Measurements from ENCODE around the gene KCNH2. TPM values are rescaled to one million over a fixed set of nuclear protein-coding genes. Genes with fewer than 3 reads are reported as not detected.

Gene KCNH2
- polyA plus RNA-seq, 1 of the 3 experiments (the other 2 are of a cell fraction), result 2.2 TPM

DNA sequence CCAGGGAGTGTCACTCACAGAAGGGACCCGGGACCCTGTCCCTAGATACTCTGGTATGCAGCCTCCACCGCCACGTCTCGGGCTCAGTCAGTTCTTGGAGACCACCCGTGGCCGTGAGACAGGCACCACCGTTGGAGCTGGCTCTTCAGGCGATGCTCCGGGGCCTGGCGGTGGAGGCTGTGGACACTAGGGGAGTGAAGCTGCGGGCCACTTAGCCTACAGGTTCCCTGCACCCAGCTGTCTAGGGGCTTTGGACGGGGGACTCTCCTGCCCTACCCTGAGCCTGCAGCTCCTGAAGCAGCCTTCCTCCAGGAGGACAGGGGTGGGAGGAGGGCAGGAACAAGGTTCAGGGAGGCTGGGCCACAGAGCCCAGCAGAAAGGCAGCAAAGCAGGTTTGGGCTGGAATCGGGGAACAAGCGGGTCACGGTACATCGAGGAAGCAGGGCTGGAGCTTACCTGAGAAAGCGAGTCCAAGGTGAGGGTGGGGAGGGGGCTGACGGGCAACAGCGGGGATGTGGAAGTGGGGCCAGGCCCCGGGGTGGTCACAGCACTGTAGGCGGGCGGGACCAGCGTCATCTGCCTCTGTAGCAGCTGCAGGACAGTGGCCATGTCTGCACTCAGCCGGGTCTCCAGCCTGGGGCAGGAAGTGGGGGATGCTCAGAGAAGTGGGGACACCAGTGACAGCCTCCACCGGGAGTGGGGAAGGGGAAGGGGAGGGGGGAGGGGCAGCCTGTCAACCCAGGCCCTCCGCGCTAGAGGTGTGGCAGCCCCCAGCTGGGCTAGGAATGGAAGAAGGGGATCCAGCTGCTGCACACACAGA lies 31.5 kb downstream of the KCNH2 start:
- CTCF ChIA-PET, result interaction anchor here (0.5 to 6.6 kb wide), 17 partner anchors 9 to 168 kb away, joined by 3 to 84 read pairs (median 9); no protein-coding TSS in a partner anchor
- no peaks in the 10 kb centered on the region for H3K9me3 ChIP-seq

More for the DNA sequence above, 31.5 kb downstream of the KCNH2 start:
- peak; percentile 66 for DNase-seq
- no peaks in the 10 kb centered on the region for H3K27me3 ChIP-seq (ENCODE audit: insufficient read depth)
- no peak for TF ChIP-seq REST (IDR thresholded peaks at IDR 0.05; ENCODE audit: low read depth, low read length)
- TF ChIP-seq FOSL2 (IDR thresholded peaks at IDR 0.05; ENCODE audit: borderline replicate concordance, low read depth), result no peak
- no peak for TF ChIP-seq NRF1 (IDR thresholded peaks at IDR 0.05; ENCODE audit: low read depth, low read length)
- TF ChIP-seq CHD2 (IDR thresholded peaks at IDR 0.05; ENCODE audit: low read length, partially characterized antibody), result no peak
- TF ChIP-seq EZH2phosphoT487 (IDR thresholded peaks at IDR 0.05; ENCODE audit: borderline replicate concordance, low read depth), result no peak
- no peak for TF ChIP-seq YY1 (IDR thresholded peaks at IDR 0.05; ENCODE audit: low read depth)
- TF ChIP-seq, protein P1, sequence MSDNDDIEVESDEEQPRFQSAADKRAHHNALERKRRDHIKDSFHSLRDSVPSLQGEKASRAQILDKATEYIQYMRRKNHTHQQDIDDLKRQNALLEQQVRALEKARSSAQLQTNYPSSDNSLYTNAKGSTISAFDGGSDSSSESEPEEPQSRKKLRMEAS (IDR thresholded peaks at IDR 0.05; ENCODE audit: low read depth), result no peak
- no peak for TF ChIP-seq RFX5 (IDR thresholded peaks at IDR 0.05; ENCODE audit: low read length)
- TF ChIP-seq GATA2 (CRISPR knock-in tag; IDR thresholded peaks at IDR 0.05), result no peak
- TF ChIP-seq FOXM1 (IDR thresholded peaks at IDR 0.05; ENCODE audit: low read depth), result no peak
- no peak for TF ChIP-seq RXRA (IDR thresholded peaks at IDR 0.05; ENCODE audit: borderline replicate concordance, low read depth)
- TF ChIP-seq GABPA (IDR thresholded peaks at IDR 0.05; ENCODE audit: low read depth), result no peak
- TF ChIP-seq TCF12 (IDR thresholded peaks at IDR 0.05), result no peak
- TF ChIP-seq POLR2AphosphoS5 (IDR thresholded peaks at IDR 0.05; ENCODE audit: low read depth, low read length), result no peak
- no peak for TF ChIP-seq TEAD4 (IDR thresholded peaks at IDR 0.05; ENCODE audit: borderline replicate concordance, insufficient read depth)
- TF ChIP-seq, protein P2, sequence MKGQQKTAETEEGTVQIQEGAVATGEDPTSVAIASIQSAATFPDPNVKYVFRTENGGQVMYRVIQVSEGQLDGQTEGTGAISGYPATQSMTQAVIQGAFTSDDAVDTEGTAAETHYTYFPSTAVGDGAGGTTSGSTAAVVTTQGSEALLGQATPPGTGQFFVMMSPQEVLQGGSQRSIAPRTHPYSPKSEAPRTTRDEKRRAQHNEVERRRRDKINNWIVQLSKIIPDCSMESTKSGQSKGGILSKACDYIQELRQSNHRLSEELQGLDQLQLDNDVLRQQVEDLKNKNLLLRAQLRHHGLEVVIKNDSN (IDR thresholded peaks at IDR 0.05; ENCODE audit: borderline replicate concordance, low read depth), result no peak
- TF ChIP-seq, protein P3, sequence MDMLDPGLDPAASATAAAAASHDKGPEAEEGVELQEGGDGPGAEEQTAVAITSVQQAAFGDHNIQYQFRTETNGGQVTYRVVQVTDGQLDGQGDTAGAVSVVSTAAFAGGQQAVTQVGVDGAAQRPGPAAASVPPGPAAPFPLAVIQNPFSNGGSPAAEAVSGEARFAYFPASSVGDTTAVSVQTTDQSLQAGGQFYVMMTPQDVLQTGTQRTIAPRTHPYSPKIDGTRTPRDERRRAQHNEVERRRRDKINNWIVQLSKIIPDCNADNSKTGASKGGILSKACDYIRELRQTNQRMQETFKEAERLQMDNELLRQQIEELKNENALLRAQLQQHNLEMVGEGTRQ (IDR thresholded peaks at IDR 0.05; ENCODE audit: borderline replicate concordance, low read depth, low read length), result no peak
- no peak for TF ChIP-seq TAF1 (IDR thresholded peaks at IDR 0.05; ENCODE audit: borderline replicate concordance, low read depth, low read length)
- TF ChIP-seq SIN3A (IDR thresholded peaks at IDR 0.05; ENCODE audit: borderline replicate concordance, low read depth, low read length), result no peak
- no peak overlapping the region for H3K4me3 ChIP-seq (ENCODE audit: low read depth in 2 of 2, low read length in 1 of 2)
- H3F3A ChIP-seq (replicated peaks; ENCODE audit: insufficient read depth), result no peaks in the 10 kb centered on the region
- no peaks in the 10 kb centered on the region for H3K9me2 ChIP-seq
- H3K4me2 ChIP-seq, result no peak overlapping the region
- H3K36me3 ChIP-seq (replicated peaks in 1 of 2; ENCODE audit: control insufficient read depth in 1 of 2, insufficient read depth in 2 of 2, low read length in 1 of 2), result no peaks in the 10 kb centered on the region
- WGBS (ENCODE audit: low lambda C conversion rate), result 79% methylated on average over 26 of the region's 27 CpGs
- no peaks in the 10 kb centered on the region for H4K20me1 ChIP-seq (ENCODE audit: insufficient read depth)
- H3K27ac ChIP-seq (ENCODE audit: low read depth in 2 of 2, low read length in 1 of 2), result peak overlapping the region in 1 of 2 experiments; percentile 99; a peak in 2 of 4 replicates
- H3K4me1 ChIP-seq (ENCODE audit: control insufficient read depth in 1 of 2, insufficient read depth in 2 of 2, low read depth in 1 of 2, low read length in 1 of 2), result peaks cover 0 to 91% of the 10 kb centered on the region in 2 experiments; a peak in 2 of 4 replicates
- no peak overlapping the region for H3K9ac ChIP-seq
- H3K79me2 ChIP-seq (ENCODE audit: insufficient read depth), result no peaks in the 10 kb centered on the region
- no peak overlapping the region for H2AFZ ChIP-seq (ENCODE audit: low read depth)
- POLR2A ChIA-PET, result interaction anchor here (0.7 to 2.6 kb wide), 10 partner anchors 8 to 159 kb away, joined by 3 to 14 read pairs (median 8); no protein-coding TSS in a partner anchor
